Fibroblast of gingiva (primary cell): ENCODE results near the gene SSR4.
"Not testable (repeated sequence)": the region's sequence is repeated elsewhere in the genome, so short reads cannot be mapped to it uniquely, and the experiment has no call there.

Source experiments
- DNase-seq: peaks from one replicate; pipeline ENCODE4 v3.0.0-alpha.2; 2011; ENCODE audit warnings: low read depth

Gene SSR4

DNA sequence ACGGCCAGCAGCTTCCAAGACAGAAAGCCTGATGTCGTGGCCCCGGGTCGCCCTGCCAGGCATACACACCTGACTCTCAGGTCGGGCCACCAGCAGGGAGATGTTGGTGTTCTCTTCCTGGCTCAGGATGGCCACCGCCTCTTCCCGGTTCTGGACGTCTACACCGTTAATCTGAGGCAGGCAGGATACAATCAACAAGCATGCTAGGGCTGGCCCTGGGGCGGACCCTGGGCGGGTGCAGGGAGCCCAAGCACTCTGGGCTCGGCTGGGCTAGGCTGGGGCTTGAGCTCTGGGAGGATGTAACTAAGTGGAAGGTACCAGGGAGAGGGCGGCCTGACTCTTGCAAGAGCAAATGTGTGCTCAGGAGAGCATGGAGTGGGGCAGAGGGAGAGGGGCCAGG lies 11.0 kb downstream of the SSR4 start:
- DNase-seq: no peak

DNA sequence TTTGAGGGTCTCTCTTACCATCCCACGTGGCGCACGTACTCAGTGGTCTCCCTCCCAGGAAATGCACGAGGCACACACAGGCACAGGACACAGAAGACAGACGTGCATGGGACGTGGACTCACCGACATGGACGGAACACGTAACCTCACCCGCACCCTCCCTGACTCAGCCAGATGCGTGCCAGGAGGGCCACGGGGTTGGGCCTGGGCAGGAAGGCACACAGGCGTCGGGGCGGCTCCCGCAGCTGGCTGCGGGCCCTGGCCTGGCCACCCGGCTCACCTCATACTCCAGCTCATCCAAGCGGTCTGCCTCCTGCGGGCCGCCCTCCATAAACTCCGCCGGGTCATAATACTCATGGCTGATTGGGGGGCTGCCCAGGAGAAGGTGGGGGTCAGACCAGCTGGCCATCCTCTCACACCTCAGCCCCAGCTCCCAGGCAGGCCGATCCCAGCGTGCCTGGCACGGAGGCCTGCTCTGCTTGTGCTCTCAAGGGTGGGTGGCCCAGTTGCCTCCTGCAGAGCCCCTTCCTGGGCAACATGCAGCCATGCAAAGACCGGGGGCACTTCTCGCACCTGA lies 12.6 kb downstream of the SSR4 start:
- DNase-seq: no peak

DNA sequence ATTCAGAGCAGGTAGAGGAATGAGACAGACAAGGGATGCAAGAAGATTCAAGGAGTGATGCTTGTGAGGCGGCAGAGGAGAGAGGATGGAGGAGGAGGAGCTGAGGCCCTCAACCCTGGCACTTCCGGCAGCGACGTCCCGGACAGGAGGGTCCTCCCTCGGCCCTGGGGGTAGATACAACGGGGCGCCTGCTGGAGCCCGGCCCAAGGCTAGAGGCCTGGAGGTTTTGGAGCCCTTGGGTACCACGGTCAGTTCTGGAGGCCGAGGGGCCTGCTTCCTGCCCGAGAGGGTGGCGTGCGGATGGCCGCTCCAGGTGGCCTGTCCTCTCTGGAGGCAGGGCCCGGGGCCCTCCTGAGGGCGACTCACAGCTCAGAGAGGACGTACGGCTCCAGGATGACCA lies 13.5 kb downstream of the SSR4 start:
- no peak for DNase-seq

DNA sequence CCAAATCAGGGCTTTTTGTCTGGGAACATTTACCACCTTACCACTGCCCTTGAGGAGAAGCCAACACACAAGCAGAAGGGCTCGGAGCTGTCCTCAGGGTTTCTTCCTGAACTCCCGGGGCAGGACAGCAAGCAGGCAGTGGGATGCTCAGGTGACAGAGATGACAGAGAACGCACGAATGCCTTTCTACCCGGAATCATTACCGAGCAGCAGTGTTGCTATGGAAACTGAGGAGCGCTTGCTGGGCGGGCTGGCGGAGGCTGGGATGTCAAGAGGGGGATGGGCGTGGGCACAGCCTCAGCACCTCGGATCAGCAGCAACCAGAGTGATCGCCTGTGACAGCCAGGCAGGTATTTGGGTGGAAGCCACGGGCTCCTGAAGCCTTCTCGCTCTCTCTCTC lies 17.8 kb downstream of the SSR4 start:
- DNase-seq: no peak

DNA sequence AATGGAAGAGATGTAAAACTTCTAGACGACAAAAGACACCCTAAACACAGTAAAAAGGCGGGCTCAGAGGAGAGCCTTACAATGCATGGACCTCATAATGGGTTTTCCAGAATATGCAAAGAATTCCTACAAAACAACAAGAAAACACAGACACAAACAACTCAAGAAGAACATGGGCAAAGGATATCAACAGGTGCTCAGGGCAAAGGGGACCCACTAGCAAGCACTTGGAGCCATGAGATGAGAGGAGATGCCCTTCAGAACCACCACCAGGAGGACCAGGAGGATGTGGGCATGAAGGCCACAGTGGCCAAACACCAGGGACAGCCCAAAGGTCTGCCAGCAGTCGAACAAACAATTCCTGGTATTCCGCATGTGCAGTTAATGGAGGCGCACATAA lies 18.7 kb downstream of the SSR4 start:
- DNase-seq: no peak

DNA sequence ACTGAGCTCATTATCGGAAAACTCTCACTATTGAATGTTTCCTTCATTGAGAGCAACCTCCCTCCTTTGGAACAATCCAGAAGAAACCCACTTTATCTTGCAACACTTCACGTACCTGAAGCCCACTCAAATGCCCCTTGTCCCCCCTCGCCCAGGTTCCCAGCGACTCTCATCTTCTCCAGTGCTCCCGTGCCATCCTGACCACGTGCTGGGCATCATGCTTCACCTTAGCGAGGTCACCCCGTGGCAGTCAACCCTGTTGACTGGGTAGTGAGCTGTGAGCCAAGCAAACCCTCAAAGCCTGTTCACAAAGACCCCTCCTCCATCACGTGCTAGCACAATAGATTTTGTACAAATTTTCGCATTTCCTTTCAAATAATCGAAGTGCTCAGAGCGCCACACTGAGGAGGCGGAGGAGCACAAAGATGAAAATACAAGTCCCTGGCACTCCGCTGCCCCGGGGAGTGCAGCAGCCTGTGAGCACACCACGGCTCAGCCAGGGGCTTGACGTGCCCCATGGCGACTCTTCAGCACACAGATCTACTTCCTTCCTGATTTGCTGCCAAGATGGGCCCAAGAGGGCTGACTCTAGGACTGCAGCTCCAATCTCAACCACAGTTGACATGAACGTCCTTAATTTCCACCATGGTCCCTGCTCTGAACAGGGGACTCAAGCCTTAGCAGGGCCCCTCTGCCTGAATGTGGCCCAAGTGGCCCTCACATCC lies 20.3 kb downstream of the SSR4 start:
- no peak for DNase-seq

DNA sequence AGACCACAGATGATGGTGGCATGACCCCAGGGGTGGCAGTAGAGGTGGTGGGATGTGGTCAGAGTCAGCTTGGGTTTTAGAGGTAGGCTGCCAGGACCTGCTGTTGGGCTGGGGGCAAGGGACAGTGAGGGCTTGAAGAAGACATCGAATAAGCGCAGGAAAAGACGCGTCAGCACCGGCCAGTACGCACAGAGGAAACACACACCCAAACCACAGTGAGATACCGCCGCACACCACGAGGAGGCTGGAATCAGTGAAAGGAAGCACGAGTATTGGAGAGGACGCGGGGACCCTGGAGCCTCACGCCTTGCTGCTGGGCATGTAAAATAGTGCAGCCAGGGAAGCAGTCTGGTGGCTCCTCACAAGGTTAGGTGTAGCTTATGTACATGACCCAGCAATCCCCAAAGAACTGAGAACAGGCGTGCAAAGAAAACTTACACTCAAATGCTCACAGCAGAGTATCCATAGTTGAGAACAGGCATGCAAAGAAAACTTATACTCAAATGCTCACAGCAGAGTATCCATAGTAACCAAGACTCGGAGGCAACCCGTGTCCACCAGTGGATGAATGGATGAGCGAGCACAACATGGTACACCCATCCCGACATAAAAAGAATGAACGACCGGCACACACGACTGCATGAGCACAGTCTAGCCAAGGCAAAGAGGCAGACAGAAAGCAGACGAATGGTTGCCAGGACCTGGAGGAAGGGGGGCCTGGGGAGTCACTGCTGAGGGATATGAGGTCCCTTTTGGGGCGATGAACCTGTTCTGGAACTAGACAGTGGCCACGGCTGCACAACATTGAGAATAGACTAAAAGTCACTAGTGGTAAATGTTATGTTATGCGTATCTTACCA lies 22.6 kb downstream of the SSR4 start:
- no peak for DNase-seq

DNA sequence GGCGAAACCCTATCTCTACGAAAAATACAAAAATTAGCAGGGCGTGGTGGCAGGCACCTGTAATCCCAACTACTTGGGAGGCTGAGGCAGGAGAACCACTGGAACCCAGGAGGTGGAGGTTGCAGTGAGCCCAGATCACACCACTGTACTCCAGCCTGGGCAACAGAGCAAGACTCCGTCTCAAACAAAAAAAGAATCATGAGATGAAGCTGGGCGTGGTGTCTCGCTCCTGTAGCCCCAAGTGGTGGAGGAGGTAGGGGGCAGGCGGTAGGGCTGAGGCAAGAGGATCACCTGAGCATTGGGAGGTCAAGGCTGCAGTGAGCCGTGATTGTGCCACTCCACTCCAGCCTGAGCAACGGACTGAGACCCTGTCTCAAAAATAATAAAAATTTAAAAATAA lies 23.6 kb downstream of the SSR4 start:
- not testable (repeated sequence) for DNase-seq

DNA sequence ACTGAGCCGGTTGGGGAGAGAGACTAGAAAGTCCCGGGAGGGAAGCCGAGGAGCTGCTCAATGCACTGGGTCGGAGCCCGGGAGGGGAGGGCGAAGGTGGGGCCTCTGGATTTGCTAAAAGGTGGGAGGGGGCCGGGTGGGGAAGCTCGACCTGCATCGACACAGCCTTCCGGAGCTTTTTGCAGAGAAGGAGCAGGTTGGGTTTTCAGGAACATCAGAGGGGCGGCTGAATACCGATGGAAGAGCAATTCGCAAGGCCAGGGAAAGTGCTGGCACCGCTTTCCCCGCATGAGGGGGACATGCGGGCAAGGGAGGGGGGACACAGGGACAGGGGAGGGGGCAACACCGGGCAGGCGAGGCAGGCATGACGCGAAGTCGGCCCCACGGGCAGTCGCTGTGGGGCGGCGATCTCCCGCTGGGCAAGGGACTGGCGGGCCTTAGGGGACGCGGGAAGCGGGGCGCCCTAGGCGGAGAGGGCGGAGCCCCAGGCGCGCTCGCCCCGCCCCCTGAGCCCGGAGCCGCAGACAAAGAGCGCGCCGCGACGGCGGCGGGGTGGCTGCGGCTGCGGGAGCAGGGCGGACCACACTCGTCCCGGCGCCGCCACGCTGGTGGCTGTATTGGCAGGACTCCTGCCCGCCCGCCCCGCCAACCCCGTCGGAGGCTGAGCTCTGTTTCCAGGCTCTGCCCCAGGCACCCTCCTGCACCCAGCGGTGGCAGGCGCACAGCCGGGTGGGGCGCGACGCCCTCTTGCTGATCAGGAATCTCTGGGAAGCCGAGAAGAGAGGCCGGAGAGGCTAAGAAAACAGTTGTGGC lies 24.3 kb downstream of the SSR4 start:
- DNase-seq: no peak

DNA sequence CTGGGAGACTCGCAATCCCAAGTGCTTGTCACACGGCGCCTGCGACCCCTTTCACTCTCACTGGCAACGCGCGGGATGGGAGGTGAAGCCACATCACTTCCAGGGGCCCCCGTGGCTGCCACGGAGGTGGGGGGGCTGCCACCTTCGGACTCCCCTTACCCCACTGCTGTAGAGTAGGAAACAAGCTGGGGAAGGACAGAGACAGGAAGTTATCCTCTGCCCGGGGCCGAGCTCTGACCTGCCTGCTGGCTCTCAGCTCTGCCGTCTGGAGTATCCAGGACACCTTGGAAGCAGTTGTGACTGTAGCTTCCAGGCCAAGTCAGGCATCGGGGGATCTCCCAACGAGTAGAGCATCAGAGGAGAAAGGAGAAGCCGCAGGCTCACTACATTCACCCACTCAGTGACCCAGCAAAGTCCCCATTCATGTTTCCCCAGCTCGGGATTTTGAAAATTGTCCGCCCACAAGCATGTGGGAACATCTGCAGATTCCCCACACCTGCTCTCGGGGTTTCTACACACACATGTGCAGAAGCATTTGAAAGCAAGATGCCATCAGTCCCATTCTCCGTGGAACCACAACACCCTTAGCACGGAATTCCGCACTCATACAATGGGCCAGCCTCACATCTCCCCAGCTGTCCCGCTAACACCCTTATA lies 25.0 kb downstream of the SSR4 start:
- DNase-seq: no peak

DNA sequence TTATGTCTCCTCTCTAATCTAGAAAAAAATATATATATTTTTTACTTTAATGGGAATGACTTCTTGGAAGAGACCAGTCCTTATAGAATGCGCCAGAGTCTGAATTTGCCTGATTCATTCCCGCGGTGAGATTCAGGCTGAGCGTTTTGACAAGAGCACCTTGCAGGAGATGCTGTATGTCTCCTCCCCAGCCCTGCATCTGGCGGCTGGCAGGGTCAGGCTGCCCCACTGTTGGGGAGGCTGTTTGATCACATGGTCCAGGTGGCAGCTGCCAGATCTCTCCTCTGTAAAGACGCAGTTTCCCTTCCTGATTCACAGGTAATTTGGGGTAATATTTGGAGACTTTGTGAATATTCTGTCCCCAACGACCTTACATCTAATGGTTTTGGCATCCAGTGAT lies 26.1 kb downstream of the SSR4 start:
- DNase-seq: no peak

DNA sequence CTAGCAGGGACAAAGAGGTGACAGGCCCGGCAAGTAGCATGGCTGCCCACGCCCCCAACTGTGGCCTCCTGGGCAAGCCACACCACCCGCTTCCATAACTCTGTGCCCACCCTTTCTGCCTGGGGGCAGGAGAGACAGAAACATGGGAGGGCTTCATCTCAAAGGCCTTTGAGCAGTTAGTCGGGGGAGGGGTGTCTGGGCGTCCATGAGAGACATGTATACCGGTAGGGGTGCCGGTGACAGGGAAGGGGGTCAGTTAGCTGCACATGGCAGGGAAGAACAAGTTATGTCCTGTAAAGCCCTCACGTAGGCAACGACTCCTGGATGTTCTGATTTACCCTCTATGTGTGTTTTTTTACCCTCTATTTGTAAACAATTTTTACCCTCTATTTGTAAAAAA lies 26.6 kb downstream of the SSR4 start:
- no peak for DNase-seq

DNA sequence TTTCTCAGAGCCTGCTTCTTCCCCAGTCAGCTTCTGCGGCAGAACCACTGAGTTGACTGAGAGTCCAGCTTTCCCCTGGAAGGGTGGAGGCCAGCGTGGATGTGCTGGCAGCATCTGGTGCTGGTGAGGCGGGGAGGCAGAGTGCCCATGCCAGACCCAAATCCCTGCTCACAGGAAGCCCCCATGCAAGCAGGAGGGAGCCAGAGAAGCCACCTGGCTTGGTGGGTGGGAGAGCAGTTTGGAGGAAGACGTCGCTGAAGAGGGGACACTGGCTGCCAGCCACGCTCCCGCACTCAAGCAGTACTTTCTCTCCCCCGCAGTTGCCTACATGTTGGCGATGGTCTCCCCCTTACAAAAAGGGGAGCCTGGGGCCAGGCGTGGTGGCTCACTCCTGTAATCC lies 29.9 kb downstream of the SSR4 start:
- no peak for DNase-seq

DNA sequence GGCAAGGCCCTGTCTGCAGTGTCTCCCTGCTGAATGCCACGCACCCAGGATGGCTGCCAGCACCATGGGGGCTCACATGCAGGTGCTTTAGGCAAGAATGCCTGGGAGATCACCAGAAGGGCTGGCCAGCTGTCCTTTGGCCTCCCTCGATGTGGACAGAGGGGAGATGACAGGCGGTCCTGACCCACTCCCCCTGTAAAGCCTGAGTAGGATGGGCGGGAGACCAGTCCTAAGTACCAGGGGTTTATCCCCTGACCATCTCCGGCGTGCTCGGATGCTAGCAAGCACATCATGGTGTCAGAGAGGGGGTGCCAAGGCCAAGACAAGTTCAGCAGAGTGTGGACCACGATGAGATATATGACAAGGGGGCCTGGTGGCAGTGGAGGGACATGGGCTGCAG lies 30.6 kb downstream of the SSR4 start:
- no peak for DNase-seq

DNA sequence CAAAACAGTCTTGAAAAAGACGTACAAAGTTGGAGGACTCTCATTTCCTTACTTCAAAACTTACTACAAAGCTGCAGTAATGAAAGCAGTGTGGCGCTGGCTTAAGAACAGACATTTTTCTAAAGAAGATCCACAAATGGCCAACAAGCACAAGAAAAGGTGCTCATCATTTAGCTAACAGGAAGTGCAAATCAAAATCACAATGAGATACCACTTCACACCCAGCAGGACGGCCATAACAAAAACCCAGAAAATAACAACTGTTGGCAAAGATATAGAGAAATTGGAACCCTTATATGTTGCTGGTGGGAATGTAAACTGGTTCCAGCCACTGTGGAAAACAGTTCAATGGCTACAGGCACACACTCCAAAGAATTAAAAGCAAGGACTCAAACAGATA lies 32.5 kb downstream of the SSR4 start:
- no peak for DNase-seq

DNA sequence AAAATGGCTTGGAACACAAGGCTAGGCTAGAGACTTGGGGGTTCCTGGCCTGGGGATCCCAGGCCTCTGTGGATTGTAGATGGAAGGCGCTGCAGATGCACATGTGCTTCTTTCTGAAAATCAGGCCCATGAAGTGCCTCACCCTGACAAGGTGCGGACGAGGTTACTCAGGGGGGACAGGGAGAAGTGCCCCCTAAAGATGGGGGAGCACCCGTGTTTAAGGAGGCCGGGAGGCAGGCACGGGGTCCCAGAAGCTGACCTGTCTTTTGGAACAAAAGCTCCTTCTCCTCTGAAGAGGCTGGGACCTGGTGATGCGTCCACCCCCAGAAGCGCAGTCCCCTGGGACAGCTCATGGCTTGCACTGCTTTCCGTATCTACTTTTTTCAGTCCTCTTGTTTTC lies 33.4 kb downstream of the SSR4 start:
- DNase-seq: no peak

DNA sequence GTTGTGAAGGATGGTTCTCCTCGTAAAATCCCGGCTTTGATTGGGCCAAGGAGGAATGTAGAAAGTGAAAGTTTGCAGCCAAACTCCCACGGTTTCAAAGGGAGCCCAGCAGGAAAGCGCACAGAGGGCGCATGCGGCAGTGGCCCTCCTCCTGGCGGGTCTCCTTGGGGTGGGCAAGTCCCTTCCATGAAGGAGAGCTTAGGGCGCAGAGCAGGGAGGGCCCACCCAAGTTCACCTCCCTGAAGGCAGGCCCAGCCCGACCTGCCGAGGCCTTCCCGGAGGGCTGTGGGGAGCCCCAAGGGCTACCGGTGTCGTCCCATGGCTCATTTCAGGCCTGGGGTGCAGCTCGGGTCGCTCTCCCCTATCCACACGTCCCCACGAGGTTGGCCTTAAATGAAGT lies 33.8 kb downstream of the SSR4 start:
- no peak for DNase-seq

DNA sequence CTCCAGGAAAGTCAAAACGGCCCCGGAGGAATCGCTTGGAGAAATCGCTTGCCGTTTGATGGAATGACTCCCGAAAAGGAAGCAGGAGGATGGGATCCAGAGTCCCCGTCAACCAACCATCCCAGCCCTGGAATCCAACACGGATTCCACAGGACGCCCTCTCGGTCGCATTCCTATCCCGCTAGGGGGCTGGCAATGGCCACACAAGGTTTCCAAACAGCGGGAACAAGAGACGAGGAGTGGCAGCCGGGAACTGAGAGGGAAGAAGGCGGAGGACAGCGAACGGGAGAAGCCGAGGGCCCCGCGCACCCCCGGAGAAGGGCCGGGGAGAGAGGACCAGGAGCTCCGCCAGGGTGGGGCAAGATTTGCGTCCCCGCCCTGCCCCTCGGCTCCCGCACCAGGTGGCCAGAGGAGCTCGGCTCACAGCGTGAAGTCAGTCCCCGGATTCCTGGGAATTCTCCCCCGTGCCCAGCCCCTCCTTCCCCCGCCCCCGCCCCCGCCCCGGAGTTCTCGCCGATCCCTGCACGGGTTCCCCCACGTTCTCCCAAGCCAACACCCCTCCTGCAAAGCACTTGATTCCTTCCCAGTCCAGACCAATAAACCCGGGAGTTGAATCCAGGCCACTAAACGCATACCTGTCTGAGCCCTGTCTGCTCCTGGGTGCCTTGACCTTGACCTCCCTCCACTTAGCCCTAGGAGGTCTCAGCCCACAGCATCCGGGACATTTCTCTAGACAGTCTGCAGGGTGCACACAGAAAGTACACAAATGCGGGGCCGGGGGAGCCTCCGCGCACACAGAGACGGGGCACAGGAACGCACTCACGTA lies 34.5 kb downstream of the SSR4 start:
- DNase-seq: no peak

DNA sequence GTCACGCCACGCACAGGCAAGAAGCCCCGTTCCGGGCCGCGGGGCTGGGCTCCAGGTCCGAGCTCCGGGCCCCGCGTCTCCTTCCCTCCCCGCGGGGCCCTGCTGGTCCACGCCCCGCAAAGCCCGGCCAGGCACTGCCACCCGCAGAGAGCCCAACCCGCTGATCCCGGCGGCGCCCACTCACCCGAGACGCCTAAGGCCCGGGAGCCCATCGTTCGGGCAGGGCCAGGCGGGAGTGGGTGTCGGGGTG lies 35.0 kb downstream of the SSR4 start:
- no peak for DNase-seq

DNA sequence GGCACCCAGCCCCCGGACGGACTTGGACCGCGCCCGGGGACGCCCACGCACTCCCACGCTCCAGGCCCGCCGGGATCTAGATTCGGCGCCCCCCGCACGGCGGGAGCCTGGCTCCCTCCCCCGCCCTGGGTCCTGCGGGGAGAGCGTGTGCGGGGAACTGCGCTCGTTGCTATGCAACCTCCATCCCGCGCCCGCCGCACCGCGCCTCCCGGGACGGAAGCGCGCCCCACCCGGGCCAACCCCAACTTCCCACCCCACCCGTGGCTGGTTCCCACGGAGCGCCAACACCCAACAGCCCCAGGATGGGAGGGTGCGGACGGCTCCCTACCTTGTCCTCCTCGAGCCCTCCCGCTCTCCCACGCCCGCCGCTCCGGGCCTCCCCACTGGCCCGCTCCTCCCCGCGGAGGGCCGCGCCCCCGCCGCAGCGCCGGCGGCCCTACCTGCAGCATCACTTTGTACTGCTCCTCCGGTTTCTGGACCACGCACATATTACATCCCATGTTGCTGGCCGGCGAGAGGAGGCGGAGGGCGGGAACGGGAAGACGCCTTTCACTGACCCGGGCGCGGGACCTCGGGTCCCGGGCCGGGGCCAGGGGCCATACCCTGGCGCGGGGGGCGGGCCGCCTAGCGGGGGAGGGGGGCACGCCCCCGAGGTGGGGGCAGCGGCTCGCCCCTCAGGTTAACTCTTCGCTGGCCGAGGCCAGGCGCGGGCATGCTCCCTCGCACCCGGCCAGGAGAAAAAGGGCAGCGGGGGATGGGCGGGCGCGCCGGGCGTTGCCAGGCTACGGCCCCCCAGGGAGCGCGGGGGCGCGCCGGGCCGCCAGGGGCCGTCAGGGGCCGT lies 35.6 kb downstream of the SSR4 start, which contains the start of gene PDZD4:
PDZD4 (minus strand) TSS at position 746 of the 841 bp plus-strand sequence; CDS start at position 500, 246 bp downstream.
- DNase-seq: no peak
